ENCODE measurements around the gene PRTG. TPM values are rescaled to one million over a fixed set of nuclear protein-coding genes. Genes with fewer than 3 reads are reported as not detected.

The PRTG gene
- total and polyA plus RNA-seq, 9 of the 15 experiments (the other 6 are each of a cell fraction or from before 2014, with no cell fraction given) = under 0.01 to 0.14 (median 0.06) TPM; not detected in 1

DNA sequence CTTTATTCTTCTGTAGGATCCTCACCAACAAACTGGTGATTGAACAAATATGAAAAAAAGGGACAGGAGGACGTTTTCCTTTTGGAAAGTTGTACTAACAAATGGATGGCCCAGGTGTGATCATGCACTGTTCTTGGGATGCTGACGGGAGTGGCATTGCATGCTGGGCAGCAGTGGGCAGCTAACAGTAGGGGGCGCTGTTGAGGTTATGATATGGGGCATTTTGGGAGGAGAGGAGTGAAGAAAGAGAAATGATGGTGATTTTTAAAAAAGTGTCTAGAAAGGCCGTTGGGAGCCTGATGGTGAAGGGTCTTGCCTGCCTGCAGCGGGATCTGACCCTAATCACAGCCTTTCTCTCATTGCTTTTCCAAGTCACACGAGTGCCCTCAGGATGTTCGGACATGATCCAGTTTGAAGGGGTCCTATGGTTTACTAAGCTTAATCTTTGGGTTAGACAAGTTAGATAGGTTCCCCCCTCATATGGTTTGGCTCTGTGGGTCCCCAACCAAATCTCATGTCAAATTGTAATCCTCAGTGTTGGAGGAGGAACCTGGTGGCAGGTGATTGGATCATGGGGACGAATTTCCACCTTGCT lies 46.2 kb upstream of the PRTG start:
- CTCF ChIA-PET (ENCODE audit: low intra/inter-chr PET ratio) = no interaction called here
- 9% methylated on average over 8 of the region's 8 CpGs for WGBS (ENCODE audit: insufficient coverage, low coverage, missing lambda C conversion rate)
- peak; percentile 95 for ATAC-seq

More for the DNA sequence above, 46.2 kb upstream of the PRTG start:
- Histone ChIP-seq H3K79me2 (ENCODE audit: control insufficient read depth, insufficient read depth, low read length) (no peaks in the 10 kb centered on the region), H4K20me1 (replicated peaks; ENCODE audit: control insufficient read depth, insufficient read depth, low read length) (no peaks in the 10 kb centered on the region), H3K9me3 (replicated peaks; ENCODE audit: control insufficient read depth, insufficient read depth, low read depth, low read length) (no peaks in the 10 kb centered on the region), H3K27ac (ENCODE audit: extremely low read depth, low read depth, low read length) (no peak overlapping the region), H3K4me3 (no peak overlapping the region), H3K27me3 (ENCODE audit: control insufficient read depth in 2 of 2, insufficient read depth in 2 of 2, low read length in 2 of 2) (no peaks in the 10 kb centered on the region; a peak in 1 of 5 replicates), H3K4me1 (replicated peaks in 1 of 2; ENCODE audit: control insufficient read depth in 2 of 2, insufficient read depth in 2 of 2, low read length in 2 of 2) (no peaks in the 10 kb centered on the region), H3K9ac (ENCODE audit: insufficient read depth in 1 of 2, low read depth in 2 of 2, low read length in 2 of 2) (no peak overlapping the region), H3K36me3 (ENCODE audit: control insufficient read depth, insufficient read depth, low read length) (no peaks in the 10 kb centered on the region), H3K9me1 (ENCODE audit: control insufficient read depth, insufficient read depth, low read length) (no peaks in the 10 kb centered on the region), H2AFZ (ENCODE audit: low read depth, low read length) (0 out of 2 replicates have a peak overlapping the region, but pooled peaks have one; percentile 30), H3K4me2 (ENCODE audit: insufficient read depth, low read length) (no peak overlapping the region)
- no TSS peak for BruUV-seq (replicated peaks)
- in situ Hi-C loops (cut with MboI) = no loop called here
- DNase-seq (ENCODE audit: extremely low read depth in 1 of 4, low spot score in 3 of 4) = peak; percentile 59 to 72 (median 69)
- TF ChIP-seq CTCF (IDR thresholded peaks at IDR 0.05 in 2 of 3, conservative IDR thresholded peaks at IDR 0.05 in 1 of 3; ENCODE audit: insufficient read depth in 2 of 3, low read depth in 1 of 3, low read length in 3 of 3) (peak; percentile 66 to 92 (median 72)), ZNF253 (CRISPR knock-in tag; conservative IDR thresholded peaks at IDR 0.05) (no peak), RCOR1 (IDR thresholded peaks at IDR 0.05; ENCODE audit: borderline replicate concordance in 1 of 2, low read depth in 2 of 2, low read length in 2 of 2) (0 out of 4 replicates have a peak, but pooled peaks of 1 of the 2 experiments have one; percentile 32), SMC3 (conservative IDR thresholded peaks at IDR 0.05; ENCODE audit: insufficient read depth, low read depth, low read length) (0 out of 2 replicates have a peak, but pooled peaks have one; percentile 16), KLF16 (IDR thresholded peaks at IDR 0.05) (no peak), SRSF3 (IDR thresholded peaks at IDR 0.05; ENCODE audit: insufficient read depth, low read length) (no peak), ARNT (IDR thresholded peaks at IDR 0.05) (0 out of 4 replicates have a peak, but pooled peaks of 1 of the 2 experiments have one; percentile 35), RAD21 (CRISPR knock-in tag; conservative IDR thresholded peaks at IDR 0.05 in 1 of 2, IDR thresholded peaks at IDR 0.05 in 1 of 2) (peak in 1 of 2 experiments; percentile 58; a peak in 2 of 4 replicates), REST (IDR thresholded peaks at IDR 0.05; ENCODE audit: borderline replicate concordance) (peak; percentile 22; the same call in 1 of the 2 replicates), REST (CRISPR knock-in tag; IDR thresholded peaks at IDR 0.05; ENCODE audit: low read depth) (no peak)
- peak; percentile 81 for FAIRE-seq
- intact Hi-C loops (cut with micrococcal nuclease) = loop anchor here (5.0 to 10.0 kb wide), 3 partner anchors 58 to 638 kb away; partner anchors contain the start of gene RFX7
- POLR2A ChIA-PET = interaction anchor here (0.7 kb wide), 1 partner anchor 1075 kb away, joined by 3 read pairs; no protein-coding TSS in a partner anchor

Data from K562 (cell line).